Trophoblast cell (in vitro differentiated cells and primary cell): ENCODE results near the gene VSTM2B.

Experiments
- DNase-seq, 2 donors: peaks; one replicate each; pipeline ENCODE4 v3.0.0-alpha.2; 2016
- H2AFZ ChIP-seq: 2 replicates; pipeline ENCODE4 v1.6.1; 2013; ENCODE audit warnings: low read length, moderate library complexity, mild to moderate bottlenecking; ENCODE audit not compliant: insufficient read depth, poor library complexity
- H2AK5ac ChIP-seq: 2 replicates; pipeline ENCODE4 v1.6.1; 2013; ENCODE audit warnings: mild to moderate bottlenecking, low read length
- H2BK120ac ChIP-seq: 2 replicates; pipeline ENCODE4 v1.6.1; 2013; ENCODE audit warnings: low read length, mild to moderate bottlenecking, moderate library complexity; ENCODE audit not compliant: insufficient read depth, poor library complexity
- H2BK12ac ChIP-seq: 2 replicates; pipeline ENCODE4 v1.6.1; 2013; ENCODE audit warnings: mild to moderate bottlenecking, low read length, moderate library complexity
- H2BK5ac ChIP-seq: 2 replicates; pipeline ENCODE4 v1.6.1; 2013; ENCODE audit warnings: low read length, low read depth, moderate library complexity, mild to moderate bottlenecking; ENCODE audit not compliant: poor library complexity
- H3K14ac ChIP-seq: 2 replicates; pipeline ENCODE4 v1.6.1; 2013; ENCODE audit warnings: mild to moderate bottlenecking, low read length
- H3K18ac ChIP-seq: 2 replicates; pipeline ENCODE4 v1.6.1; 2013; ENCODE audit warnings: mild to moderate bottlenecking, low read length
- H3K23ac ChIP-seq: 2 replicates; pipeline ENCODE4 v1.6.1; 2013; ENCODE audit warnings: low read length
- H3K27ac ChIP-seq: 2 replicates; pipeline ENCODE4 v1.5.1; 2013; ENCODE audit warnings: low read depth, mild to moderate bottlenecking, inconsistent platforms, low read length, moderate library complexity
- H3K27me3 ChIP-seq: 2 replicates; pipeline ENCODE4 v1.6.1; 2013; ENCODE audit warnings: inconsistent platforms, mild to moderate bottlenecking, low read length, moderate library complexity; ENCODE audit not compliant: insufficient read depth
- H3K36me3 ChIP-seq, 2 experiments: 1 replicate in 1 of 2; 2 replicates in 1 of 2; pipeline ENCODE4 v1.6.1; 2013; ENCODE audit warnings: low read length in 2 of 2, mild to moderate bottlenecking in 2 of 2, moderate library complexity in 1 of 2; ENCODE audit not compliant: insufficient read depth in 2 of 2, control insufficient read depth in 1 of 2
- H3K4ac ChIP-seq: 2 replicates; pipeline ENCODE4 v1.6.1; 2013; ENCODE audit warnings: low read depth, mild to moderate bottlenecking, low read length, moderate library complexity
- H3K4me1 ChIP-seq, 2 experiments: 1 replicate in 1 of 2; 2 replicates in 1 of 2; pipeline ENCODE4 v1.6.1; 2013; ENCODE audit warnings: low read length in 2 of 2, mild to moderate bottlenecking in 2 of 2, moderate library complexity in 1 of 2; ENCODE audit not compliant: insufficient read depth in 2 of 2, control insufficient read depth in 1 of 2
- H3K4me2 ChIP-seq: 2 replicates; pipeline ENCODE4 v1.6.1; 2013; ENCODE audit warnings: inconsistent platforms, mild to moderate bottlenecking, low read length, moderate library complexity
- H3K4me3 ChIP-seq: 2 replicates; pipeline ENCODE4 v1.5.1; 2013; ENCODE audit warnings: mild to moderate bottlenecking, low read depth, low read length, inconsistent platforms
- H3K79me1 ChIP-seq: one replicate; pipeline ENCODE4 v1.6.1; 2013; ENCODE audit warnings: low read length
- H3K79me2 ChIP-seq: 2 replicates; pipeline ENCODE4 v1.6.1; 2013; ENCODE audit warnings: low read length, mild to moderate bottlenecking; ENCODE audit not compliant: control insufficient read depth, insufficient read depth, poor library complexity
- H3K9ac ChIP-seq: 2 replicates; pipeline ENCODE4 v1.6.1; 2013; ENCODE audit warnings: mild to moderate bottlenecking, low read length
- H3K9me3 ChIP-seq: 2 replicates; pipeline ENCODE4 v1.6.1; 2013; ENCODE audit warnings: low read depth, mild to moderate bottlenecking, control low read depth, inconsistent platforms, low read length; ENCODE audit not compliant: insufficient read depth
- H4K12ac ChIP-seq: 2 replicates; pipeline ENCODE4 v1.6.1; 2013; ENCODE audit warnings: low read depth, mild to moderate bottlenecking, low read length, moderate library complexity
- H4K8ac ChIP-seq: 2 replicates; pipeline ENCODE4 v1.6.1; 2013; ENCODE audit warnings: low read depth, mild to moderate bottlenecking, low read length, moderate library complexity
- H4K91ac ChIP-seq: one replicate; pipeline ENCODE4 v1.6.1; 2013; ENCODE audit warnings: low read depth, mild to moderate bottlenecking, low read length, moderate library complexity
- WGBS: extraction: QIAGEN DNeasy Blood & Tissue Kit; methylation state at CpG from one replicate; pipeline ENCODE4 v1.1.7; 2013; ENCODE audit warnings: missing lambda C conversion rate; ENCODE audit not compliant: insufficient read length, insufficient coverage; ENCODE audit errors: extremely low coverage; 5-methylcytosine and 5-hydroxymethylcytosine counted together

The VSTM2B gene

GRCh38 chr19:29491995-29492577 lies 33.7 kb upstream of the VSTM2B start:
- H3K79me2 ChIP-seq, result no peaks in the 10 kb centered on the region
- H2BK5ac ChIP-seq, result no peak overlapping the region
- no peak overlapping the region for H3K9ac ChIP-seq
- H4K91ac ChIP-seq, result no peak overlapping the region
- DNase-seq, result no peak
- H3K18ac ChIP-seq, result no peak overlapping the region
- no peak overlapping the region for H2AFZ ChIP-seq
- no peaks in the 10 kb centered on the region for H3K36me3 ChIP-seq
- no peak overlapping the region for H2AK5ac ChIP-seq
- H4K8ac ChIP-seq, result no peak overlapping the region
- H3K4ac ChIP-seq, result no peak overlapping the region
- H3K4me2 ChIP-seq, result no peak overlapping the region
- H3K23ac ChIP-seq, result no peak overlapping the region
- H3K9me3 ChIP-seq, result no peaks in the 10 kb centered on the region
- H3K79me1 ChIP-seq, result no peaks in the 10 kb centered on the region
- H2BK12ac ChIP-seq, result no peak overlapping the region
- no peak overlapping the region for H3K14ac ChIP-seq
- no peak overlapping the region for H4K12ac ChIP-seq
- no peaks in the 10 kb centered on the region for H3K27me3 ChIP-seq
- H3K4me3 ChIP-seq, result no peak overlapping the region
- H3K27ac ChIP-seq, result no peak overlapping the region
- WGBS, result no CpG with 5 or more reads among the region's 7 CpGs
- H2BK120ac ChIP-seq, result no peak overlapping the region
- no peaks in the 10 kb centered on the region for H3K4me1 ChIP-seq

GRCh38 chr19:29492769-29493168 lies 33.0 kb upstream of the VSTM2B start:
- Histone ChIP-seq H3K27ac (no peak overlapping the region), H3K4me1 (no peaks in the 10 kb centered on the region), H4K8ac (no peak overlapping the region), H3K4me2 (no peak overlapping the region), H3K18ac (no peak overlapping the region), H3K79me2 (no peaks in the 10 kb centered on the region), H3K14ac (no peak overlapping the region), H2AFZ (no peak overlapping the region), H2BK12ac (no peak overlapping the region), H3K23ac (no peak overlapping the region), H2BK120ac (no peak overlapping the region), H2AK5ac (no peak overlapping the region), H3K4ac (no peak overlapping the region), H3K9ac (no peak overlapping the region), H4K91ac (no peak overlapping the region), H3K4me3 (no peak overlapping the region), H3K79me1 (no peaks in the 10 kb centered on the region), H3K36me3 (no peaks in the 10 kb centered on the region), H3K27me3 (no peaks in the 10 kb centered on the region), H4K12ac (no peak overlapping the region), H2BK5ac (no peak overlapping the region), H3K9me3 (no peaks in the 10 kb centered on the region)
- DNase-seq, result no peak
- no CpG with 5 or more reads among the region's 7 CpGs for WGBS

- no peak overlapping the region for H3K27ac ChIP-seq
- no peak overlapping the region for H2BK120ac ChIP-seq
- no peak overlapping the region for H2BK12ac ChIP-seq
- no peaks in the 10 kb centered on the region for H3K4me1 ChIP-seq
- H3K79me1 ChIP-seq, result no peaks in the 10 kb centered on the region
- no peak overlapping the region for H3K4ac ChIP-seq
- H2BK5ac ChIP-seq, result no peak overlapping the region
- H2AFZ ChIP-seq, result no peak overlapping the region
- no peak overlapping the region for H3K23ac ChIP-seq
- H4K12ac ChIP-seq, result no peak overlapping the region
- no peaks in the 10 kb centered on the region for H3K79me2 ChIP-seq
- H3K36me3 ChIP-seq, result no peaks in the 10 kb centered on the region
- H3K18ac ChIP-seq, result no peak overlapping the region
- no CpG with 5 or more reads among the region's 4 CpGs for WGBS
- H3K9me3 ChIP-seq, result no peaks in the 10 kb centered on the region
- no peak overlapping the region for H3K9ac ChIP-seq
- DNase-seq, result no peak
- no peak overlapping the region for H3K14ac ChIP-seq
- no peak overlapping the region for H4K91ac ChIP-seq
- H3K4me3 ChIP-seq, result no peak overlapping the region
- H2AK5ac ChIP-seq, result no peak overlapping the region
- H3K27me3 ChIP-seq, result no peaks in the 10 kb centered on the region
- H3K4me2 ChIP-seq, result no peak overlapping the region
- H4K8ac ChIP-seq, result no peak overlapping the region
These were observed 30.7 kb upstream of the VSTM2B start for GRCh38 chr19:29495091-29495490.

- Histone ChIP-seq H4K91ac (no peak overlapping the region), H3K79me1 (no peaks in the 10 kb centered on the region), H3K79me2 (no peaks in the 10 kb centered on the region), H3K36me3 (no peaks in the 10 kb centered on the region), H2BK12ac (no peak overlapping the region), H4K8ac (no peak overlapping the region), H2BK120ac (no peak overlapping the region), H3K9ac (no peak overlapping the region), H3K27me3 (no peaks in the 10 kb centered on the region), H4K12ac (no peak overlapping the region), H2BK5ac (no peak overlapping the region), H3K9me3 (peaks cover 2% of the 10 kb centered on the region), H3K4me1 (no peaks in the 10 kb centered on the region), H3K27ac (no peak overlapping the region), H2AFZ (no peak overlapping the region), H2AK5ac (no peak overlapping the region), H3K18ac (no peak overlapping the region), H3K4me3 (no peak overlapping the region), H3K23ac (no peak overlapping the region), H3K14ac (no peak overlapping the region), H3K4me2 (no peak overlapping the region), H3K4ac (no peak overlapping the region)
- WGBS, result no CpG with 5 or more reads among the region's 5 CpGs
- DNase-seq, result no peak
These were observed 29.8 kb upstream of the VSTM2B start for GRCh38 chr19:29495901-29496441.
